Testis (tissue), 3 donors: ENCODE measurements around the gene ARID5B. TPM values are rescaled to one million over a fixed set of nuclear protein-coding genes. Genes with fewer than 3 reads are reported as not detected.

Experiments
- DNase-seq: peaks from one replicate; pipeline ENCODE4 v3.0.0-alpha.2; 2019
- H3K27ac ChIP-seq, 2 donors: fragments of 200-600 bp; sonication (generic); one replicate each; pipeline ENCODE4 v1.5.1; 2019
- H3K27me3 ChIP-seq: fragments of 200-600 bp; sonication (generic); one replicate; pipeline ENCODE4 v1.5.1; 2019
- H3K36me3 ChIP-seq: fragments of 200-600 bp; sonication (generic); one replicate; pipeline ENCODE4 v1.5.1; 2017; ENCODE audit warnings: low read depth; ENCODE audit errors: missing control alignments
- H3K4me1 ChIP-seq: fragments of 200-600 bp; sonication (generic); one replicate; pipeline ENCODE4 v1.5.1; 2019
- H3K4me3 ChIP-seq, 2 donors: fragments of 200-600 bp; sonication (generic); one replicate each; pipeline ENCODE4 v1.5.1; 2017 to 2019
- H3K9me3 ChIP-seq: fragments of 200-600 bp; sonication (generic); one replicate; pipeline ENCODE4 v1.5.1; 2017
- POLR2A ChIP-seq: fragments of 450-650 bp; IDR thresholded peaks from one replicate; pipeline ENCODE4 v1.6.1; 2017; ENCODE audit warnings: antibody characterized with exemption, mild to moderate bottlenecking, moderate library complexity
- WGBS, 2 donors: methylation state at CpG; one replicate each; pipeline ENCODE4 v1.1.5; 2018; 5-methylcytosine and 5-hydroxymethylcytosine counted together
- intact Hi-C: fragments of 100-400 bp; cut with DNase I; formaldehyde crosslinking; loops from one replicate; pipeline ENCODE4 v1.15.1; 2023; ENCODE audit warnings: low total_unique reads
- polyA plus RNA-seq: library from polyadenylated mRNA; stranded (reverse); fragments of 350-450 nt; fragmentation: Illumina TruSeq; extraction: RNeasy Lipid Tissue Mini Kit (QIAGEN cat#74804); gene quantifications from one replicate; pipeline ENCODE4 v1.2.3, GENCODE V29; 2014; ENCODE audit warnings: low read depth, low replicate concordance; ENCODE audit not compliant: insufficient read depth
- total RNA-seq, 2 donors: library from RNA; depleted of rRNA; stranded (reverse); fragments of >200 nt; gene quantifications; one replicate each; pipeline ENCODE4 v1.2.3, GENCODE V29; 2016
- TF ChIP-seq, protein P1 (sequence below), 3 experiments: fragments of 450-650 bp in 2 of 3; fragments of 200-600 bp in 1 of 3; sonication (generic) in 1 of 3; IDR thresholded peaks; one replicate each; pipeline ENCODE4 v1.5.1; 2016 to 2019; ENCODE audit warnings: antibody characterized with exemption in 3 of 3, mild to moderate bottlenecking in 2 of 3, moderate library complexity in 1 of 3

Gene ARID5B
- total and polyA plus RNA-seq, 3 donors from 2014 or later, result 14.3 to 73.6 (median 52.1) TPM

DNA sequence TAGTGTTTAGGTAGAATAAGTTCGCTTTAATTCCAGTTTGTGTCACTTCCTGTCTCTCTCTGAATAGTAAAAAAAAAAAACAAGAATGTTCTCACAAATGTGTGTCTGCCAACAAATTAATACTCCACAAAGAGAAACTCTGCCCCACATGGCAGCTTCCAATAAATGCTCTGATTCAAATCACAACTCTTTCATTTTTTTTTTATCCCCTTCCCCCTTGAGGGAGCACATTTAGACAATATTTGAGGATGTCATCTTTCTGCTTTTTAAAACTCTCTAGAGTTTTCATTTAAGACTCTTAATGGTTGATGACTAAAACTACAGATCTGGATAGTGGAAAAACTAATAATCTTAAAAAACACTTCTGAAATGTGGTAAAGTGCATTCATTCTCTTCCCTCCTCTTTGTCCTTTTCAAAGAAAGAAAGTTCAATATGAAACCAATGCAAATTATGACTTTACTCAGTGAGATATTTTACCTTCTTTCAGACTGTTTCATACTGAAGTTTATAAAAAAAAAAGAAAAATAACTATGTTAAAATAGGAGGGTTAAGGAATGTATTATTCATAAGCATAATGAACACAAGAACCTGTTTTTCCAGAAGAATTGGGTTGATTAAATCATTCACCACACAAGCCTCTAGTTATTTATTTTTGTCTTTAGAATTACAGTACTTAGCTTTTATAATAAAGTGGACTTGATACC lies 42.3 kb downstream of the ARID5B start:
- TF ChIP-seq POLR2A, result no peak
- TF ChIP-seq, protein P1, sequence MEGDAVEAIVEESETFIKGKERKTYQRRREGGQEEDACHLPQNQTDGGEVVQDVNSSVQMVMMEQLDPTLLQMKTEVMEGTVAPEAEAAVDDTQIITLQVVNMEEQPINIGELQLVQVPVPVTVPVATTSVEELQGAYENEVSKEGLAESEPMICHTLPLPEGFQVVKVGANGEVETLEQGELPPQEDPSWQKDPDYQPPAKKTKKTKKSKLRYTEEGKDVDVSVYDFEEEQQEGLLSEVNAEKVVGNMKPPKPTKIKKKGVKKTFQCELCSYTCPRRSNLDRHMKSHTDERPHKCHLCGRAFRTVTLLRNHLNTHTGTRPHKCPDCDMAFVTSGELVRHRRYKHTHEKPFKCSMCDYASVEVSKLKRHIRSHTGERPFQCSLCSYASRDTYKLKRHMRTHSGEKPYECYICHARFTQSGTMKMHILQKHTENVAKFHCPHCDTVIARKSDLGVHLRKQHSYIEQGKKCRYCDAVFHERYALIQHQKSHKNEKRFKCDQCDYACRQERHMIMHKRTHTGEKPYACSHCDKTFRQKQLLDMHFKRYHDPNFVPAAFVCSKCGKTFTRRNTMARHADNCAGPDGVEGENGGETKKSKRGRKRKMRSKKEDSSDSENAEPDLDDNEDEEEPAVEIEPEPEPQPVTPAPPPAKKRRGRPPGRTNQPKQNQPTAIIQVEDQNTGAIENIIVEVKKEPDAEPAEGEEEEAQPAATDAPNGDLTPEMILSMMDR (IDR thresholded peaks at IDR 0.05), result no peak
- intact Hi-C loops, result no loop called here
- Histone ChIP-seq H3K27me3 (no peaks in the 10 kb centered on the region), H3K4me3 (no peak overlapping the region), H3K4me1 (peaks cover 7% of the 10 kb centered on the region), H3K27ac (peak overlapping the region; percentile 53 to 84), H3K36me3 (no peaks in the 10 kb centered on the region), H3K9me3 (no peaks in the 10 kb centered on the region)
- WGBS, 2 donors, result 50 to 52% methylated on average over 1 of the region's 1 CpG
- DNase-seq, result no peak

DNA sequence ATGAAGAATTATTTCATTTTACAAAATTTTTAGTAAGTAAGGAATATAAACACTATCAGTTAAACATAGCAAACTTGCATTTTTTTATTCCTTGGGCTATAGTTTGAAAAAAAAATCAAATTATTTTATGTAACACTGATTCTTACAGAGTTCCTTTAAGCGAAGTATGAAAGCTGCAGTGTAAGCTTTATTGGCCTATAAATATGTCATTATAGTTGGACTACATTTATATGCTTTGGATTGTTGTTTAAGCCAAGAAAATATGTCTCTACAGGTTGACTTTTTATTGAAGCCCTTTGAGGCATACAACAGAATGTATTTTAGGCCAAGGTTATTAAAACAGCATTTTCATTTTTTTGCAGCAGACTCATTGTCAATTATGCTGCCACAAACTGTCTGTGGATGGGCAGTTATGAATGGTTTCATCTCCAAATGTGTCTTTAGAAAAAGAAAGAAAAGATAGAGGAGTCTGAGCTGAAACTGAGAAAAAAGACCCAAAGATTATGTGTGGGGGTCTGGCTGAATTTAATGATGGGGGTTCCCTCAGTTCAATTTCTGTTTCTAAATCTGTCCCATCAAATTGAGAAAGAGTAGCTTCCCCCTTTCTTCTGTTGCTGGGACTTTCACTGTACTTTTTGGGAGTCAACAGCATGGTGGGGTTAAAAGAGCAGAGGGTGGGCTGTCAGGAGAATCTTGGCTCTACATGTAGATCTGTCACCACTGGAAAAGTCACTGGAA lies 43.1 kb downstream of the ARID5B start:
- TF ChIP-seq, protein P1 (IDR thresholded peaks at IDR 0.05), result no peak
- TF ChIP-seq POLR2A, result no peak
- no peaks in the 10 kb centered on the region for H3K27me3 ChIP-seq
- peak overlapping the region in 1 of 2 donors; percentile 84 for H3K27ac ChIP-seq
- no peak for DNase-seq
- H3K36me3 ChIP-seq, result no peaks in the 10 kb centered on the region
- H3K4me3 ChIP-seq, result no peak overlapping the region
- intact Hi-C loops, result no loop called here
- peaks cover 3% of the 10 kb centered on the region for H3K4me1 ChIP-seq
- H3K9me3 ChIP-seq, result no peaks in the 10 kb centered on the region
- 85 to 94% methylated on average over 1 of the region's 1 CpG for WGBS, 2 donors

DNA sequence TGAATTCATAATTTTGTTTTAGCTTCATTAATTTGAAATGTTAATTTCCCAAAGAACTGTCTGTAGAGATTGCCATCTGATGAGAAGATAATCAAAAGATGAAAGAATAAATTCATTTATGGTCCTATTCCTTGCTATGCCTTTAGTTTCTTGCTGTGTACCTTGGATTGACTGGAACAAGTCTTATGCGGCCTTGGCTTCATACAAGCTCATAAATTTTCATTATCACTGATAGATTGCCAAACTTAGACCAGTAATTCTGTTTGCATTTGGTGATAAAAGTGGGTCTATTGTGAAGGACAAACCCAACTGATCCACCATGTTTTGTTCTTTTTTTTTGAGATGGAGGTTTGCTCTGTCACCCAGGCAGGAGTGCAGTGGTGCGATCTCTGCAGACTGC lies 48.2 kb downstream of the ARID5B start:
- WGBS, 2 donors, result 90 to 92% methylated on average over 2 of the region's 2 CpGs
- DNase-seq, result no peak
- no peaks in the 10 kb centered on the region for H3K4me1 ChIP-seq
- no peaks in the 10 kb centered on the region for H3K36me3 ChIP-seq
- H3K4me3 ChIP-seq, result no peak overlapping the region
- no peaks in the 10 kb centered on the region for H3K9me3 ChIP-seq
- TF ChIP-seq, protein P1 (IDR thresholded peaks at IDR 0.05), result no peak
- no peak for TF ChIP-seq POLR2A
- intact Hi-C loops, result no loop called here
- no peaks in the 10 kb centered on the region for H3K27me3 ChIP-seq
- H3K27ac ChIP-seq, result no peak overlapping the region

DNA sequence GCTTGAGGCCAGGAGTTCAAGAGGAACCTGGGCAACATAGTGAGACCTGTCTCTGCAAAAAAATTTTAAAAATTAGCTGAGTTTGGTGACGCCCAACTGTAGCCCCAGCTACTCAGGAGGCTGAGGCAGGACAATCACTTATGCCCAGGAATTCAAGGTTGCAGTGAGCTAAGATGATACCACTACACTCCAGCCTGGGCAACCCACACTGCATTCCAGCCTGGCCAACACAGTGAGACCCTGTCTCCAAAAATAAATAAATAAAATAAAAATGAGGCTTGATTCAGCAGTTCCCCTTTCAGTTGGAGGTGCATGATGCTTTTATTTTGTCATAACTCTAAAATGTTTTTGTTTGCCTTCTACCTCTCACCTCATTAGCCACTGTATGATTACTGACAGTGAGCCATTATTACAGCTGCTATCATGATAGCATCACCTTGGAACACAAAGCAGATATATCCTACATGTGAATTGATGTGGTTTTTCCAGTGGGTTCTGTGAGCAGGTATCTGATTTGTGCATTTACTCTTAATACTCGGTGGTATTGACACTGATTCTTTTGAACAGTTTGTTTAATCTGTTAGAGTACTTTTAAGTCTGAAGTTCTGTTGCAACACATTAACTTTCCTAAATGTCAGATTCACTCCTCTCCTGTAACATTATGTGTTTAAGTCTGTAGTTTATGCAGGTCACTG lies 49.1 kb downstream of the ARID5B start:
- no peak for TF ChIP-seq POLR2A
- TF ChIP-seq, protein P1 (IDR thresholded peaks at IDR 0.05), result no peak
- H3K27me3 ChIP-seq, result no peaks in the 10 kb centered on the region
- intact Hi-C loops, result no loop called here
- H3K4me1 ChIP-seq, result no peaks in the 10 kb centered on the region
- H3K36me3 ChIP-seq, result no peaks in the 10 kb centered on the region
- H3K27ac ChIP-seq, result no peak overlapping the region
- 72 to 79% methylated on average over 2 of the region's 2 CpGs for WGBS, 2 donors
- no peaks in the 10 kb centered on the region for H3K9me3 ChIP-seq
- no peak overlapping the region for H3K4me3 ChIP-seq
- DNase-seq, result no peak
